LoVo (cell line): Measurements from ENCODE around the gene NR2F2.

Experiments used
- DNase-seq: peaks from one replicate; pipeline ENCODE4 v3.0.0-alpha.2; 2016; ENCODE audit warnings: low spot score

The NR2F2 gene

GRCh38 chr15:96332637-96333121, 2.2 kb downstream of the NR2F2 start:
- DNase-seq: no peak

DNA sequence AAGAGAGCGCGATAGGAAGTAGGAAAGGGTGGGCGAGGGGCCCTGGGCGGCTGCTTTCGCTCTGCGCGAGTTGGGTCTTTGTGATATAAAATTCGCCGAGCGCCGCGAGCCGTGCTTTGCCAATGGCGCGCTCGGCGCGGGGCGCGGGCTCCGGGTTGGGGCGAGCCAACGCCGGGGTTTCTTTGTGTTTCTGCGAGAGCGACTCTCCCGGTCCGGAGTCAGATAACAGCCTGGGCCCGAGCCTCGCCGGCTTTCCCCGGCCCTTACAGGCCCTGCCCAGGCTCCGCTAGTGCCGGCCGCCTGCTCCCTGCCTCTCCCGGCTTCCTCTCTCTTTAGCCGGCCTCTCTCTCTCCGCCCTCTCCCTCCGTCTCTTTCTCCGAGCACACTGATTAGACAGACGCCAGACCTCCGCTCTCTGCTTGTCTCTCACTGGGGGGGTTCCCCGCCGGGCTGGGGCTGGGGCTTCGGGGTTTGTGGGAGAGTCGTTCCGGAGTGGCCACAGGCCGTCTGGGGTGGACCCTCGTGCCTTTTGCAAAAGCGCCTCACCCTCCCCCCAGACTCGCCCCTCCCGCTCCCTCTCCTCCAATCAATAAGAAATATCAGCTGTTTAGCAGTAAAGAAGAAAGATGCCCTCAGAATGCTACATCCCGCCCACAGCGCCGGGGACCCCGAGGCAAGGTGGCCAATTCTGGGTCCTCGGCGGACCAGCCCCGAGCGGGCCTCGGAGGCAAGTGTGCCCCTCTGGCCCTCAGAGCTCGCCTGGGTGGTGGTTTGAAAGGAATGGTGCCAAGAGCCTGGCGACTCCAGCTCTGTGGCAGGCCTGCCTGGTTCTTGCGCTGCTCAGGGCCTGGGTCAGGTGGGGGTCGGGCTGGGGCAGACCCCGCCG, 2.9 kb downstream of the NR2F2 start:
- DNase-seq: no peak

- no peak for DNase-seq
Observed at GRCh38 chr15:96334017-96334704, 3.7 kb downstream of the NR2F2 start.

DNA sequence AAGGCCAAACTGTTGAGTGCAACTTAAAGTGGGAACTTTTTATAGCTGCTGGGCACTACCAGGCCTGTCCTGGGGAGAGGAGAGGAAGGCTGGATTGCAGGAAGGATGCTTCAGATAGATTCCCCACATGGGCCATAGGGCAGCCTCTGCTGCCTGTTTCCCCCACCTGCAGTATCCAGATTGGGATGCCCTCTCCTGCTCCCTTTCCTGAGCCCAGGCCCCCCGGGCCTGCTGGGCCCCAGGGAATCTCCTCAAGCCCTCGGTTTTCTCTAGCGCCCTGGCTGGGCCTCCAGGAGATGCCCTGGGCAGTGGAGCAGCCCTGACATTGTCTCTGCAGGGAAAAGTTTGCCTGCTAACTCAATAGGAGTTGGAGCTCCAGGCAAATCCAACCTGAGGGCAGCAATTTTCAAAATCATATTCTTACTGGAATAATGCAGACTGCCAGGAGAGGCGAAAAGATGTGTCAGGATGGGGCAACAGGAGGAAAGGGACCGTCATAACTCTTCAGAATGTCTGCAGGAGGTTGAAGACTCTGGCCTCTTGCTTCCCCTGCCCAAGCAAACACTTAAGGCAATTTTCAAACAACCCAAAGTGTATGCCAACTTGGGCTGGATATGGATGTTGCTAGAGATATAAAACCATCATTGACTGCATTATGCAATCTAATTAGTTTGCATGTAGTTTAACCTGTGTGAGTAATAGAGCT, 4.4 kb downstream of the NR2F2 start:
- no peak for DNase-seq

GRCh38 chr15:96335411-96336024, 5.0 kb downstream of the NR2F2 start:
- DNase-seq: no peak

DNA sequence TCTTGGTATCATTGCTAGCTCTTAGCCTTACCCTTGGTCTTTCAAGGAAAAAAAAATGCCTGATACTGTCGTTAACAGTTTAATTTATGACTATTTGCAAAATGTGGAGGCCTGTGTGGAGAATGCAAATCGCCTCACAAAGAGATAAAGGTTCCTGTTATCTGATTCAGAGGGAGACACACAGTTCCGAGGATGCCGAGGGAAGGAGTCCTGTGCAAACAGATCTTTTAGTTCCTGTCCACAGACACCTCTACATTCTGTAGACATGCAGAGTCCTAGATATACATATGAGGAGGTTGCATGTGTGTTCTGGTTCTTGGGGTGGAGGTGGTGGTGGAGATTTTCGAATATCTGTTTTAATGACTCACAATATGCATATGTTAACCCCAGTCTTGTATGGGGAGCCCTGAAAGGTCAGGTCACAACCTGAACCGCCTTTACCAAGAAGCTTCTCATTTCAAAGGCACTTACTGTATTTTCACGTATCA, 5.7 kb downstream of the NR2F2 start:
- DNase-seq: no peak

DNA sequence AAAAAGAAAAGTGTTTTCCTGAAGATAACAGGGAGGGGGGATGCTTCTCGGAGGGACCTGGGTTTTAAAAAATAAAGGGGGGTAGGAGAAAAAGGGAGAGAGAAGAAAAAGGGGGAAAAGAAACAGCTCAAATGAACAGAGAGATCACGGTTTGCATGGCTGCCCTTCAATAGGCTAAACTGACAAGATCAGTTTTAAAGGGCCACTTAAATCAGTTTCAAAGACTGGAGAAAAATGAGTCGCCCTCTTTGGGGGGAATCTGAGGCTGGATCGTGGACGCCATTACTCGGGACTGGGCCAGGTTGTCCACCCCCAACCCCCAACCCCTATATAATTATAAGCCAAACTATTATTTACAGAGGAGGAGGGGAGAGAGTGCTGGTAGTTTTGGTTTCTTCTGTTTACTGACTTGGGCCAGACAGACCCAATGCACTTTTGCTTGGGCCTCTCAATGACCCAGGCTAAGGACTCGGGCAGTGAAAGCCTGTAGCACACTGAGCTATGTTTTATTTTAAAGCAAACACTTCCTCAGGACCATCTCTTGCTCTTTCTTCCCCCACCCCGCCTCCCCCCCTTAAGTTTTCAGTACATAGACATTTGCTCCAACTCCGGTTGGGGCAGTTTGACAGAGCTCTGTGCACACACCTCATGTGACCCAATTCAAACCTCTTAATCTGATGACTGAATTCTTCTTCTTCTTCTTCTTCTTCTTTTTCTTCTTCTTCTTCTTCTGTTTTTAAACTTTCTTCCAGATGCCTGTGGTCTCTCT, 6.3 kb downstream of the NR2F2 start:
- DNase-seq: no peak

DNA sequence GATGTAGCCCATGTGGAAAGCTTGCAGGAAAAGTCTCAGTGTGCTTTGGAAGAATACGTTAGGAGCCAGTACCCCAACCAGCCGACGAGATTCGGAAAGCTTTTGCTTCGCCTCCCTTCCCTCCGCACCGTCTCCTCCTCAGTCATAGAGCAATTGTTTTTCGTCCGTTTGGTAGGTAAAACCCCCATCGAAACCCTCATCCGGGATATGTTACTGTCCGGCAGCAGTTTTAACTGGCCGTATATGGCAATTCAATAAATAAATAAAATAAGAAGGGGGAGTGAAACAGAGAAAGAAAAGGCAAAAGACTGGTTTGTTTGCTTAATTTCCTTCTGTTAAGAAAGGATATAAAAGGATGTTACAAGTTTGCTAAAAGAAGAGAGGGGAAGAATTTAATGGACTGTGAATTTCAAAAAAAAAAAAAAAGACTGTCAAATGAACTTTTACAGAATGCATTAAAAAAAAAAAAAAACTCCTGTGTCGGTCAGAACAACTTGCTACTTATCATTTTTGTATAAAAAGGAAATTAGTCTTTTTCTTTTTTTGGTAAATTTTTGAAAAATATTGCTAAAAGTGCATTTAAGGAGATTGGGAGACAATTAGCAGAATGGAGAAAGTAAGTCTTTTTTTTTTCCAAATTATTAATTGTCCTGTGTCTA, 7.0 kb downstream of the NR2F2 start:
- no peak for DNase-seq

GRCh38 chr15:96338074-96338765, 7.7 kb downstream of the NR2F2 start:
- no peak for DNase-seq

GRCh38 chr15:96338766-96339618, 8.5 kb downstream of the NR2F2 start:
- no peak for DNase-seq

GRCh38 chr15:96339619-96340347, 9.3 kb downstream of the NR2F2 start:
- no peak for DNase-seq

DNA sequence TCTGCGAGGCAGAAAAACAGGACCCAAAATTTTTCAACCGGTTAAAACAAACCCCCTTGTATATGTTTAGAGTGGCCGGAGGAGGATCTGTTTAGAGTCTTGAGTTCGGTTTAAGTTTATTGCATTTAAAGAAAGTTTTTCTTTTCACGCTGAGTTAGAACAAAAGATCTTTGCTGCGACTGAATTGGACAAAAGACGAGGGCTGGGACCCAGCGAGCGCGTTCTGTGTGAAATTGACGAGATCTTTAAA, 9.8 kb downstream of the NR2F2 start:
- DNase-seq: no peak

GRCh38 chr15:96340598-96341512, 10.4 kb downstream of the NR2F2 start:
- no peak for DNase-seq

GRCh38 chr15:96341513-96342405, 11.3 kb downstream of the NR2F2 start:
- no peak for DNase-seq

GRCh38 chr15:96342406-96343112, 12.1 kb downstream of the NR2F2 start:
- DNase-seq: no peak
